NCI-H460 (cell line): ENCODE measurements around the gene ARHGAP26. TPM values are rescaled to one million over a fixed set of nuclear protein-coding genes. Genes with fewer than 3 reads are reported as not detected.

Experiments used
- DNase-seq: peaks from one replicate; pipeline ENCODE4 v3.0.0-alpha.2; 2016; ENCODE audit warnings: low read depth; ENCODE audit errors: extremely low read depth
- total RNA-seq: library from RNA; depleted of rRNA; stranded (reverse); fragments of >200 nt; shearing (Covaris generic); gene quantifications from 2 replicates; pipeline ENCODE4 v1.2.3, GENCODE V29; 2014

Gene ARHGAP26
- total RNA-seq, 1 experiment from 2014 or later = 3.9 TPM

DNA sequence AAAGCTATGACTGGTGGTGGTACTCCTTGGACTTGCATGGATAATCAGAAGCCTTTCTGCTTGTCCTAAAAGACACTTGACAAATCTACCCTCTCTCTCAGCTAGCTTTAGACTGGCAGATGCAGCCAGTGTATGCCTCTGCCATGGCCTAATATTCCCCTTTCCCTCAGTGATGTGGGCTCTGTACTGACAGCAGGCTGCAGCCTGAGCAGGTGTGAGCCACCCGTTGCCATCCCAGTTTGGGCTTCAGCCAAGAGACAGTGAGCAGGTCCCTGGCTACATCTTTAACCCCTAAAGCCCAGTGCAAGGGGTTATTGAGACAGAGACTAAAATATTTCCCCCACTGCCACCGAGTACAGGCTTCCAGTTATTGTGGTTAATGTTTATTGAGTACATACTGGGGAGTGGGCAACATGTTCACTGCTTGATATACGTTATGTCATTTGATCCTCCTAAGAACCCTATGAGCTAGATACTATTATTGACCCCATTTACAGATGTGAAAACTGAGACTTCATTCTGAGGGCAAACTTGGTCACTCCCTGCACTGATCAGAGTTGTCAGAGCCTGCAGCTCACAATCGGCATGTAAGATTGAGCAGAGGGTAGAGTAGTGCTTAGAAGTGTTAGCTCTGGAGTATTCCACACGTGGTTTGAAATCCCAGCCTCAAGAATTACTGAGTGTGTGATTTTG is 254.2 kb downstream of the ARHGAP26 start:
- no peak for DNase-seq

DNA sequence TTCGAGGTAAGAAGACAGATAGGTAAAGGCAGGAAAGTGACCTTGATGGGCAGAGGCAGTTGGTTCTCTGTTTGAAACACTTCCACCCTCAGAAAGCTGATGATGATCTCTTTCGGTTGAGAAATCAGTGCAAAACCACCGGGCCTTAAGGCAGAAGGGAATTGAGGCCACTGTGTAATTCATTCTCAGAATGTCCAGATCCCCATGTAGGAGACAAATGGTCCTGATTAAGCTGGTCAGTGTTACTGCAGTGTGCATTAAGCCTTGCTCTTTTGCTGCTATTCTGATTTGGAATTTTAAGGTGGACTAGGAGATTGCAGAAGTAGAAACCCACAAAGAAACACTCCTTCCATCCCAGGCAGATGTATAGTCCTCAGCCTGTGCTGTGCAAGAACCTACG is 255.2 kb downstream of the ARHGAP26 start:
- DNase-seq = no peak

DNA sequence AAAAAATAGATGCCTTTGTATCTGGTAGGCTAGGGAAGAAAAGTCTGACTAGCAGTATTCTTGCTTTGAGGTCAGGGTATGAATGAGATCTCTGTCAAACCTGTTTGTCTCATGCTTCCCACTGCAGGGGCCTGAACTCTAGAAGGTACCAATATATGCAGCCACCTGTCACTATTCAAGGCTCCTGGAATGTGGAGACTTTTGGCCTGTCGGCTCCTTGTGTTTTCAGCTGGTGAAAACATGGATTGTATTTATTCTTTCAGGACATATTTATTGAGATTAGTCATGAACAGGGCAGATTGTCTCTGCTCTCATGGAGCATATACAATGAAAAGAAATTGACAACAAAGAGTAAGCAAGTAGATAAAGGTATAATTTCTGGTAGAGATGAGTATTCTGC is 255.8 kb downstream of the ARHGAP26 start:
- no peak for DNase-seq

DNA sequence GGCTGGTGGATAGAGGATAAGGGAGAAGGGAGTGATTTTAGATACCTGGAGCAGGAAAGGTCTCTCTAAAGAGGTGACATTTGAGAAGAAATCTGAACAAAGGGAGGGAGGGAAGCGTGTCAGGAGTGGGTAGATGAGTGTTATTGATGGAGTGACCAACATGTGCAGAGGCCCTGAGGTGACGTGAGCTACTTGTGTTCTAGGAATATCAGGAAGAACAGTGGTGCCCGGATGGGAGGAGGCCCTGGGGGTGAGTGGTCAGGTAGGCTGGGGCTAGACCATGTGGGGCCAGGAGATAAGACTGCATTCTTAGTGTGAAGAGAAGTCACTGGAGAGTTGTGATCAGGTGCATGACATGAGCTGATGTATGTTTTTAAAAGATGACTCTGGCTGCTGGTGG is 256.2 kb downstream of the ARHGAP26 start:
- no peak for DNase-seq

DNA sequence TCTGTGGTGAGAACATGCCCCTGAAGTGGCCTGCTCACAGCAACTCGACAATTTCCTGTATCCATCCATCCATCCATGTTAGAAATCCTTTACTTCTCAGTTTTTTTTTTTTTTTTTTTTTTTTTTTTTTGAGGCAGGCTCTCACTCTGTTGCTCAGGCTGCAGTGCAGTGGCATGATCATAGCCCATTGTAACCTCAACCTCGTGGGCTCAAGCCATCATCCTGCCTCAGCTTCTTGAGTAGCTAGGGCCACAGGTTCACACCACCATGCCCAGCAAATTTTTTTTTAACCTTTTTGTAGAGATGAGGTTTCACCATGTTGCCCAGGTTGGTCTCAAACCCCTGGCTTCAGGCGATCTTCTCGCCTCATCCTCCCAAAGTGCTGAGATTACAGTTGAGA is 259.1 kb downstream of the ARHGAP26 start:
- no peak for DNase-seq

DNA sequence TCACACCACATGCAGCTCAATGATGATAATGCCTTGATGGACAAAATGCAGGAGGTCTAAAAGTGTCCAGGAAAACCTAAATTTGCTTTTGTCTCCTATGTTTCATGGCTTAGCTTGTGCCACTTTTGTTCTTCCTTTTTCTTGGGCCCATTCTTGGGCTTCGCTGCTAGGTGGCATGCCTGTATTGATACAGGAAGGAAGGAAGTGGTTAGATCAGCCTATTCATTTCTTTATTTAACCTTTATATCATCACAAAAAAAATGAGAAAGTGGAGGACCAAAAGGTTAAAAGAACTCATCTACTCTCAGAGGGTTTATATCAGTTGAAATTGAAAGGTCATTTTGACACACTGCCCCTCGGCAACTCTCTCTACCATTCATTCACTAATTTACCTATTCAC is 260.2 kb downstream of the ARHGAP26 start:
- no peak for DNase-seq

DNA sequence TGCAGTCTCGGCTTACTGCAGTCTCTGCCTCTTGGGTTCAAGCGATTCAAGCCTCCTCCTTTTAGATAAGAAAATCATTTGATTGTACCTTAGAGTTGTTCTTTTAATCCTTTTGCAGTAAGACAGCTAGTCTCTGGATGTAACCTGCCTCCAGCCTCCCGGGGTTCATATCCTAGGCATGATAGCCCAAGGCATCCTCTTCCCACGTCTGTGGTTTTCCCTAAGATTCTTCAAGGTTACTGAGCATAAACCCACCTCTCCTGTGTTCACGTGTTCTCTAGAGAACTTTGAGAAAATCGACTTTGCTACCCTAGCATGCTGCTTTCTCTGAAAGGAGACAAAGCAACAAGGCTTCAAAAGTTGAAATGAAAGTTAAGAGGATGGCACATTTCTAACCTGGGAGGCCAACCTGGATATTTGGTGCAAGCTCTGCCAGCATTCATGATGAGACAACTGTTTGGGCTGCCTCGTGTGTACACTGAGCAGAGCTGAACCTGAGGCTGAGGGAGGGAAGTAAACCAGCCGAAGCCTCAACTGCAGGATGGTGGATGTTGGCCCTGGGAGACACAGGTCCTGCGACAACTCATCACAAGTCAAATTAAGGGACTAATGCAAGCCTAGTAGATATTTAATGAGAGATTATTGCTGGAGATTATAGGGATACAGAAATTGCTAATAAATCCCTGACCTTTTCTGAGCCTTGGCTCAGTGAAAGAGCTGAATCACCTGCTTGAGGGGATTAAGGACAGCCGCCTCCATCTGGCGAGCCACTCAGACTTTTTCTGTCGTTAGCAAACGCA is 261.8 kb downstream of the ARHGAP26 start:
- no peak for DNase-seq

DNA sequence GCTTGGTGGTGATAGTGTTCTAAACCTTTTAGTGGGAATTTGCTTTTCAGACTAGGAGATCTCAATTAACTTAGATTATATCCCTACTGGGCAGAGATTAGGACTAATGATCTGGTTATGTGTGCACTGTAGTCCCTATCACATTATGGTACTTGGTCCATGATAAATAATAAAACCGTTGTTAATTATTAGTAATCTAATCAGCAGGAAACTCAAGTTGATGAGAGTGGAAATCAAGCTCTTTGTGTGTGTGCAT is 262.3 kb downstream of the ARHGAP26 start:
- DNase-seq = no peak

DNA sequence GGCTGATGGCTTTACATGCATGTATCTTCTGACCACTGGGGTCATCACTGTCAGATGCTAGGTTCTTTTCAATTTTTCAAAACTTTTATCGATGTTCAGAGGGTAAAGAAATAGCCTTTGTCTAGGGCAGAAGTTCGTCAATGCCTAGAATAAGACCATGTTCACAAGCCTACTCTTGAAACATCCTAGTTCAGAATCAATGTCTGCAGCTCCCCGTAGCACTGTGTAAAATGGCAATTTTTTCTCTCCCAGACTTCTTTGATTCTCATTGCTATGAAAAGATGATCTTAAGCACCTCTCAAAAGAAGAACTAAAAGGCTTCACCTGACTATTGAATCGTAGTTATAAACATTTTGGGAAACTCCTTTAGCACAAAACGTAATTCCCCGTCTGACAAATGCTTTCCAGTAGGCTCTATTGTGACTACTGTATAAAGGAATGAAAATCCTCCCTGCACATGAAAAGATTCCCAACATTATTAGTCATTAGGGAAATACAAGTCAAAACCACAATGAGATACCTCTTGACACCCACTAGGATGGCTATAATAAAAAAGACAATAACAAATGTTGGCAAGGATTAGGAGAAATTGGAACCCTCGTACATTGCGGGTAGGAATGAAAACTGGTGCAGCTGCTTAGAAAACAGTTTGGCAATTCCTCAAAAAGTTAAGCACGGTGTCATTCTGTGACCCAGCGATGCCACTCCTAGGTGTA is 263.5 kb downstream of the ARHGAP26 start:
- no peak for DNase-seq

DNA sequence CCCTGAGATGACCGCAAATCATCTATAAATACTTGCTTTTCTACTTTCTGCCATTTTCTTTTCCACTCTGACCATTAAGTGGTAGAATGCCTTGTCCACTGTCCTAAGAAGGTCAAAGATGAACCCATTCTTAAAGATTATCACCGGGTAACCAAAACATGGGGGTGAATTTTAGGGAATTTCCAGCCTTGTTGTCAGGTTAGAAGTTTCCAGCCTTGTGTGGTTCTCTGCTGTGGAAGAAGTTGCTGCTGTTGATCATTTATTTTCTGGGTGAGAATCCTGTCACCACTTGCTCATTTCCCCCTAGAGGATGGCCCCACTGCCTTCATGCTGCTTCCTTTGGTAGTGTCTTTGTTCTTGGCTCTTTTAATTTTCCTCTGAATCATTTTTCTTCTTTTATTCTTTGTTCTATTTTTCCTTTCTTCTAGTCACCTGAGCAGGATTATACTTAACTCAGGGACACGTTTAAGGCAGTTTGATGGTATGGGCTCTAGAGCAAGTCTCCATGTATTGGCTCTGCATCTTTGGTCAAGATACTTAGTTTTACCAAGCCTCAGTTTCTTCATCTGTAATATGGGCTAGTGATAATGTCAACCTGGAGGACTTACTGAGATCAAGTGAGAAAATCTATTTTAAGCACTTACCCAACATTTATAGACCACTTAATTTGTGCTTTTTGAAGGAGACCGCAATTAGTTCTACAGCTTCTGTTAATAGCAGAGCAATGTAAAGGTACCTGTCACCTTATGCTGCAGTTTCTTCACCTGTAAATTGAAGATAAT is 266.2 kb downstream of the ARHGAP26 start:
- no peak for DNase-seq

DNA sequence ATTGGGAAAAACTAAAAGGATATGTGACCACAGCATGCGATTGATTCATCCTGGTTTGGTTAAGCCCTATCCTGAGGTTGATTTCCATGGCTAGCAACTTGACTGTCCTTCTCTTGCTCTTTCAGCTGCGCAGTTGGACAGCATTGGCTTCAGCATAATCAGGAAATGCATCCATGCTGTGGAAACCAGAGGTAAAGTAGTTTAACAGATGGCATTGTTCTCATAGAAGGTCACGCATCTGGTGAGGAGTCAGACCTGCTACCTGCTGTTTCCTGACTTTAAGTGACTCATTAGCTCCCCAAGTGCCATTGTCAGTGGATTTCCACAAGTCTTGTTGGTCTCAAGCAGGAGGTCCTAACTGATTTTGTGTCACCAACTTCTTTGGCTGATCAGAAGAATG is 266.9 kb downstream of the ARHGAP26 start:
- DNase-seq = no peak

DNA sequence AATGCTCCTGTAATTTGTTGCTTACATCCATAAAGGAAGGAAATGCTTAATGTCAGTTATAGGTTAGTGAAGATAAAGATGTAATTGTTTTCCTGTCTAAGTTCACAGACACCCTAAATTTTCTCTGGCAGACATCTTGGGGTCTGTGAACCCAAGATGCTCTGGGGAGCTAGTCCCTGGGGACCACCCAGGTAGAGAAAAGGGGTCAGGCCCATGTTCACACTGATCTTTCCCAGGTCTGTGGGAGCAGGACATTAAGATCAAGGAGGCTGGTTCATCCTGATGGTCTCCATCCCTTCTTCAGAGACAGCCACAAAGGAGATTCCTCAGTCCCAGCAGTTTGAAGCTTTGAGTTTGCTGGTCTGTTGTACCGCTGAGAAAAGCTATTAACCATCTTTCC is 267.5 kb downstream of the ARHGAP26 start:
- no peak for DNase-seq

DNA sequence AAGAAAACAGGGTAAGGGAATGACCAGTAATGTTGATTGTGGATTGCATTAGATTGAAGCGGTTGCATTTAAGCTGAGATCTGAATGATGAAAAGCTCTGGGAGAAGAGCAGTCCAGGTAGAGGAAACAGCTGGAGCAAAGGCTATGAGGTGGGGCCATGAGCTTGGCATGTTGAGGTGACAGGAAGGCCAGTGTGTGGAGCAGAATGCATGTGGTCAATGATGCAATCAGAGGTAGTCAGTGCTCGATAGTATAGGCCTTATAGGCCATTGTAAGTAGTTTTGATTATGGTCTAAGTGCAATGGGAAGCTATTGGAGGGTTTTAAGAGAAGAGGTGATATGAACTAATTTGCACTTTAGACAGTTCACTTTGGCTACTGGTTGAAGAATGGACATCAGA is 270.4 kb downstream of the ARHGAP26 start:
- no peak for DNase-seq

DNA sequence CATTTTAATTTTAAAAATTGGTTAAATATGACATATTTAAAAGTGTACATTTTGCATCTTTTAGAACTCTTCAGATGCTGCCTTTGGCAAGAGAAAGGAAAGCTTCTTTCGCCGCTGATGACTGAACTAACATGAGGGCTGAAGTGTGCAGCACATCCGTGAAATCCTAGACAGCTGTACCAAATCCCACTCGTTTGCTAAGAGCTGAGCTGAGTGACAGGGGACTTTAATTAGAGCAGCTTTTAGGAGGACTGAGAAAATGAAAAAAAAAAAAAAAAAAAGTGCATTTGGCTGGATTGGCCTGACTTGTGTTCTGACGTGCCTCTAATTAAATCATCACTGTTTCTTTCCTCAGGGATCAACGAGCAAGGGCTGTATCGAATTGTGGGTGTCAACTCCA is 271.3 kb downstream of the ARHGAP26 start:
- DNase-seq = no peak

DNA sequence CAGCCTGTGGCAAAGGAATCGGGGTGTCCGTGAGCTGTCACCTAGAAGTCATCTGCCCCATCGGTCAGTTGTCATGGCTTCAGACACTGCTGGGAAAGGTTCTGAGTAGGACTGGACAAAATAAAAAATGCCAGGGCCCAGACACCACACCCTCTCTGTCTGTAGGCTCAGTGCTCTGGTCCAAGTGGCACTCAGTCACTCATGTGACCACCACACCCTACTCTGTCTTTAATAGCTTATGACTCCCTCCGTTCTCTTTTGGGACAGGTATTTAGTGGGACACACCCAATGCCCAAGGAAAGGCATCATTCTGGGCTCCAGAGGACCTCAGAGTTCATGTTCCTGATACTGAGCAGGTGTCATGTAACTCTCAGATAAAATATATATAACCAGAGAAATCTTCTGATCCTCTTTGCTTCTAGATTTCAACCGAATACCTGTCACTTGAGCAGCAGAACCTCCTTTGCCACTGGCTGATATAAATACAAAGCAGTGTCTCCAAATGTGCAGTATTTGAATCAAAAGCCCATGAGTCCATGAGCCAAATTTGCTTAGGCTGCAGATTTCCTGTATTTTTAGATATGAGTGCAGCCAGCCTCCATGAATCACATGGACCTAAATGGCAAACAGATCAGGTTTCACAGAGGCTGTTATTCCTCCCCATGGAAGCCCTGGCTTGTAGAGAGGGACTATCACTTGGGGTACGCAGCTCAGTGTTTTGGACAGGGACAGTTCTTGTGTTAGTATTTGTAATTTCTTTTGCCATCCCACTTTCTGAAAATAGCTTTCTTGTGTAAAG is 272.0 kb downstream of the ARHGAP26 start:
- DNase-seq = no peak

DNA sequence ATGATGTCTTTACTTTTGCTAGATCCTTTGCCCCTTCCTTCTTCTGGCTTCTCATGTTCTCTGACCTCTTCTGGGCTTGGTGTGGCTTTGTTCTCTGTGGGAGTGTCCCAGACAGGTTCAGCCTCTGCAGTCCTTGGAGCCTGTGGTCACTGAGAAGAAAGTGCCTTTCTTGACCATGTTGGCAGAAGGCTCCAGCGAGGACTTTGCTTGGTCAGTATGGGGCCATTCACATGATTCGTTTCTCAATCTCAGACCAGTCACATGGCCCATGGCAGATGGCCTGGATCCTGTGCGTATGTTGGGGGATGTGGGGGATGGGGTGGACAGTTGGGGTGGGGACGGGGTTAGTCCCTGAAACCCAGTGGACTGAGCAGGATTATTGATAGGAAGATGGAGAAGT is 274.1 kb downstream of the ARHGAP26 start:
- no peak for DNase-seq

DNA sequence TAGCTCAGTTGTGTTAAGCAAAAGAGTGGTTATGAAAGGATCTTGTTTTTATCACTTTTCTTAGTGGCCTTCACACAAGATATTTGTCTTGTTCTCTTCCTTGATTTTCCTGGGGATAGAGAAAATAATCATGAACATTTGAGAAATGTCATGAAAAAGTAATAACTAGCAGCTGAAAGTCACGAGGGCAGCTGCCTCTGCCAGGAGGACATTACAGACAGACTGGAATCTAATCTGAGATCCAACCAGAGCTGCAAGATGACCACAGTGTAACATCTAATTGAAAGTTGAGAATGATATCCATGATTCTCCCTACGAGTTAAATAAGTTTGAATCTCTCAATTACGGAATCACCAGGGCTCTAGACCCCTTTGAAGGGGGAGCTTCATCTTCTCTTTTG is 274.9 kb downstream of the ARHGAP26 start:
- no peak for DNase-seq

DNA sequence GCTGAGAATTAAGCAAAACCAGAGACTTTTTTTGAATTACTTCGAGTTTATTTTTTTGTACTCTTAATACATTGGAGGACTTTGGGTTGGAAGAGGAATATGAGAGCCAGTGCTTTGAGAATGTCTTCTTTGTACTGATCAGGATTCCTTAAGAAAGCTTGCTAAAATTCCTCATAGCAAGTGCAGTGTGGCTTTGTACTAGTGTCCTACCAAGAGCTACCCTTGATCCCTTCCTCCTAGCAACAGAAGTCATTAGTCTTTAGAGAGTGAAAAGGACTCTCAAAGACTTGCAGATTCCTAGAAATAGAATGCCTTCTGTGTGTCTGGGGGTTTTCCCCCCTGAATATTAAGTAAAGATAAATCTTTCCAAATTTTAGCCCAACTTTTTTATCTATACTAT is 276.1 kb downstream of the ARHGAP26 start:
- DNase-seq = no peak

DNA sequence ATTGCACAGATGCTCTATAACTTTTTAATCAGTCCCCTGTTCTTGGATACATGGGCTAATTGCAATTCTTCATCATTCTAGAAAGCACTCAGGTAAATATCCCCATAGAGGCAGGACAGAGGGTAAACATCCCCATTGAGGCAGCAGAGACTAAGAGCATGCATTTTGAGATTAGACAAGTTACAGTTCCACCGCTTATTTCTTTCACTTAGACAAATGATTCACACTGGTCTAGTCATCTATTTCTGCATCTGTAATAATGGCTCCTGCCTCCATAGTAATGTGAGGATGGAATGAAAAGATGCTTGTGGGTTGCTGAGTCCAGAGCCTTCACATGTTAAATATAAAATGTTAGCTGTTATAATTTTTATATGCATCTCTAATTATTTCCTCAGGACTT is 276.9 kb downstream of the ARHGAP26 start:
- no peak for DNase-seq

DNA sequence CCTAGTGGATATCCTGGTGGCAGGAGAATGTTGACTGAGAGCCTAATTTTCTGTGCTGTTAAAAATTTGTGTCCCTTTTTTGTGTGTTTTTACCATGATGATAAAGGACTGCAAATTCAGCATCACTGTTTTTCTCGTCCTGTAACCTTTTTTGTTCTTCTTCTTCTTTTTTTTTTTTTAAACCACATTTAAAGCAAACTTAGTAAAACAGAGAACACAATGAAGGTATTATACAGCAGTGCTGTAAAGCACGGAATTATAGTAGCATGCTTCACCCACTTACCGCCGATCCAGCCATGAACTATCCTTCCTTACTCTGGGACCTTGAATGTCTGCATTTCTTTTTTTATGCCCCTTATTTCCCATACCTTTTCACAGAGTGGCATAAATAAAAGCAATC is 280.0 kb downstream of the ARHGAP26 start:
- no peak for DNase-seq
